ENCODE data around the gene MLF1.
"Not testable (repeated sequence)": the region's sequence is repeated elsewhere in the genome, so short reads cannot be mapped to it uniquely, and the experiment has no call there.

MLF1 gene, protein sequence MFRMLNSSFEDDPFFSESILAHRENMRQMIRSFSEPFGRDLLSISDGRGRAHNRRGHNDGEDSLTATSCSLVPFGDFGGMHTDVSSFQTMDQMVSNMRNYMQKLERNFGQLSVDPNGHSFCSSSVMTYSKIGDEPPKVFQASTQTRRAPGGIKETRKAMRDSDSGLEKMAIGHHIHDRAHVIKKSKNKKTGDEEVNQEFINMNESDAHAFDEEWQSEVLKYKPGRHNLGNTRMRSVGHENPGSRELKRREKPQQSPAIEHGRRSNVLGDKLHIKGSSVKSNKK

DNA sequence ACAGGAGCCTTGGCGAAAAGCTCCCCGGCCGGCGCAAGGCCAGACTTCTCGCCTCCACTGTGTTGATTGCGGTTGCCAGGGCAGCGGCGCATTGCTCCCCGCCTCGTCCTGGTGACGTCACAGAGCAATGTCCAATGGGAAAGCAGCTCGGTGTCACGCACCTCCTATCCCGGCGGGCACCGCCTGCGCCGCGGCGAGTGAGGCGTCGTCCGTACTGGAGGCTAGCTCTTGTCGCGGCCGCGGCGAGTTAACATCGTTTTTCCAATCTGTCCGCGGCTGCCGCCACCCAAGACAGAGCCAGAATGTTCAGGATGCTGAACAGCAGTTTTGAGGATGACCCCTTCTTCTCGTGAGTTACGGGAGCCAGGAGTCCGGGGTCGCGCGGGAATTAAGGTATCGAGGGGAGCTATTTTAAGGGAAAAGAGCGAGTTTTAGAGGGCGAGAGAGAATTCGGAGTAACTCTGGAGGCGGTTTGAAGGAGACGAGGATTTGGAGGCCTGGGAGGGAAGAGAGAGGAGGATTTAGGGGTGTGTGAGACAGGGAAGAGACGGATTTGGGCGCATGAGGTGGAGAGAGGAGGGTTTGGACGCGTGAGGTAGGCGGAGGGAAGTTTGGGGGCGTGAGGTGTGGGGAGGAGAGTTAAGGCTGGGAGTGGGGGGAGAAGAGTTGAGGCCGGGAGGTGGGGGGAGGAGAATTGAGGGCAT is at the start of gene MLF1:
Gene MLF1 (plus strand): TSS at position 196 of the 704 bp plus-strand sequence. CDS start 107 bp downstream, at position 303.
- peak; percentile 75 to 83 for DNase-seq

DNA sequence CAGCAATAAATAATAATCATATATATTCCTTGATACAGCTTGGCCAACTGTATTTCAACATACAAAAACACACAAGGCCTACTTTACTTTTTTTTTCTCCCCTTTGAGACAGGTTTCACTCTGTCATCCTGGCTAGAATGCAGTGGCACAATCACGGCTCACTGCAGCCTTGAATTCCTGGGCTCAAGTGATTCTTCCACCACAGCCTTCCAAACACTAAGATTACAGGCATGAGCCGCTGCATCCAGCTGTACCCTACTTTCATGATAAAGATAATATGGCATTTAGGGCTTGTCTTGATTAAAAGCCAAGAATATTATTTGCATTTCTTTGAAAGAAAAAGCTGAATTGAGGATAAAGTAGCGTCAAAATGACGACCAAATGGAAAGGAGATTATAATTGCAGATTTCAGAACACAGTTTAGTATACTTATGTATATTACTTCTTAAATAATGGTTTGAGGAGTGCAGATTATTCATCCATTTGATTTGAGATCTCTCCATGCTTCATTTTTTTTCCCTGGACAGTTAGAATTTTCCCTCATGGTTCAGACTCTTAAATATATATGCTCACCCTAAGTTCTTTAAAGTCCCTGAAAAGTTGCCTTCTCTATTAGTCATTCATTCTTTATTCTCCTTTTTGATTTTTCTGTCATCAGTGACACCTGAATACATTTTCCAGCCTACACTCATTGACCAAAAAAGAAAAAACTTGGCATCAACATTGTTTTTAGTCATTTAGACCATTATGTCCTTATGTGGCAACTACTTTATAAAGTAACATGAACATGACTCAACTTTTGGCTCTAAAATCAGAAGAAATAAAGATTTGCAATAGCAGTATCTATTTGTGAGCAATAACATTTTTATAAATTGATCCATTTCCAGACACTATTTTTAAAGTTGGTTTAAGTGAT is 48.5 kb upstream of the MLF1 start:
- DNase-seq: no peak

DNA sequence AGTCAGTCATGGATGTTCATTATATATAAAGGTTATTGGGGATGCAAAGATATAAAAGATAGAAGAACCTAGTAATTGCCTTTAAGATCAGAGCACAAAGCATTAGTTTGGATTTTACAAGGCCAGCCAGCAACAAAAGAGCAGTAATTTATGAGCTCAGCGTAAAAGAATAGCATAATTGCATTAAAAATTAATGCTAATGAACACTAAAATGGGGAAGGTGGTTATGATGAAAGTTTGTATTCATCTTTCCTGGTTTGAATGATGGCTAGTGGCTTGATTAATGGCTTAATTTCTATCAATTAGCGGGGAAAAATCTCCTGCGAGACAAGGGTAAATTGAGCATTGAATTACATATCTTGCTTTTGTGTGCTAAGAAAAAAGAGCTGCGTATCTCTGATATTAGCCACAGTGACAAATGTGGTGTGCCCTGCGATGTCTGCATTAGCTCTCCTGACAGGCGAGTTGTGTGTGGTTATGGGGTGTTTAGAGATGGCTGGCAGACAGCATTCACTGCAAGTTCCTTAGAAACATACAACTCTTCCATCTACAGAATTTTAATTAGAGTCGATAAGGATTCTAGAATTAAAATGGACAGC is 42.8 kb upstream of the MLF1 start:
- DNase-seq: no peak

DNA sequence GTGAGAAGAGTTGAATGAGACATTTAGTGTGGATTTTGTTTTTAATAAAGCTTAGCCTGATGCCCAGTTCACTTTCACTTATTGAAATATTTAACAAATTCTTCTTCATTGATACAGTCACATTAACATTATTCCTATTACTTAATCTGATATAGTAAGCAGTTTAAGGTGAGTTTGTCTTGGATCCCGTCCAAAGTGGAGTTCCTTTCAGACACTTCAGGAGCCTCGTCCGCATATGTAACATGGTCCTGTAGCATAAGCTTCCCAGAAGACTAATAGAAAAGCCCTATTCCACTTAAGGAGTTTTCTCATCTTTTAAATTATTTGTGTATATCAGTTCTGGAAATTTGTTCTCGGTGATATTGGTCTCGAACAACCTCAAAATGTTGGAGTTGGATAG is 39.7 kb upstream of the MLF1 start:
- DNase-seq: no peak

DNA sequence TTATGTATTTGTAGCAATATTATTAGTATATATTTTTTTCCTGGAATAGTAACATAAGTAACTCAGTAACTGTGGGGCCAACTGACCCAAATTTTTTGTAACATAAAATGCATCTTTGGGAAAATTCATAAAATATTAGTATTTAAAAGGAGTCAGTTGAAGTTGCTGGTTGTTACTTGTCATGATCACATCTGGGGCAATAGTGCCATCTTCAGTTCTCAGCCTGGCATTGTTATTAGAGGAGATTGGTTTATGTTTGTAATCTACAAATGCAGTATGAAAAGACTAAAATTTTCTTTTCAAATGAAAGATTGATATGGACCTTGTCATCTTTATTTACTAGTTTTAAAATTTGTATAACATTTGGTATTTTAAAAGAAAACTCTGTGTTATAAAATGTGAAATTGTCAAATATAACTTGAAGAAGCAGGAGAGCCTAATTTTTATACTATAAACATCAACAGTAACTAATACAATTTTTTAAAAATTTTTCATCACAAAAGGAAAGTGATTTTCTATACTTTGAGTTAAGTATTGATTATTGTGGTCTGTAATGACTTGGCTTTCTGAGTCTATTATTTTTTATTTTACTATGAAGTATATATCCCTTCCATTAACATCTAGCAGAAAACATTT is 38.8 kb upstream of the MLF1 start:
- no peak for DNase-seq

DNA sequence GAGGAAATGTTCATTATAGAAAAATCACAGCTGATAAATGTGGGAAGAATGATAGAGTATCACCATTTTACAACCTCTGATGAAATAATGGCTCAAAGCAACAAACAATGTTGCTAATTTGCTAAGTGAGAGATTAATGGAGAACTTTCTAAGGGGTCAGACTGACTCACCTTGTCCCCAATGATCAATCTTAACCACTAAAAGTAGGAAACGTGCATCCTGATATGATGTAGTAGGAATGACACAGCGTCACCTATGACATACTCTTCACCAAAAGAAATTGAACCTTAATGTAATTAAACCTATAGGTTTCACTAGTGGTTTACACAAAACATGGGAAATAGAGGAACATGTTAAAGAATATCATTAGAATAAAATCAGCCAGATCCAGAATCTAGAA is 35.1 kb upstream of the MLF1 start:
- DNase-seq: no peak

DNA sequence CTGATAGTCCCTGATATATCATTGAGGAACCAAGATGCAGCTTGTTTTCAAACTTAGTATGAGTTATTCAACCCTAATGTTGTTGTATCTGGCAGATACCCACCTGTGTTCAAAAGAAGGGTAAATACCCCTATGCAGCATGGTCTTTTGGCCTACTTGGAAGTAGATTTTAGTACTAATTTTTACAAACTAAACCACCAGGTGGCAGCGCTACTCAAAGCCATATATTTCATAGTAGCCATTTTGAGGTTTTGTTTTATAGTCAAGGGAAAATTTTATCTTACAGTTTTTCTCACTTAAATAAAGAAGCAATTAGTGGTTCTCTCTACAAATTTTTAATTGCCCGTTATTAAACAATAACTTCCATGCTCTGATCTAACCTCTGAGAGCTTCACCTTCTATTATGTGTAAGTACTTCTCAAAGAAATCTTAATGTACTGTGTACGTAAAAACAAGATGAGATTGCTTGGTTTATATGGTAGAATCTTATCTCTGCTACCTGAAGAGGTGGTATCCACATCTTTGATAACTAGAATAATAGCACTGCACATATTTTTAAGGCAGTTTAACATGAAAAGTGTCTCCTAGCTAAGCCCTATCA is 31.5 kb upstream of the MLF1 start:
- peak; percentile 2 to 20 for DNase-seq

DNA sequence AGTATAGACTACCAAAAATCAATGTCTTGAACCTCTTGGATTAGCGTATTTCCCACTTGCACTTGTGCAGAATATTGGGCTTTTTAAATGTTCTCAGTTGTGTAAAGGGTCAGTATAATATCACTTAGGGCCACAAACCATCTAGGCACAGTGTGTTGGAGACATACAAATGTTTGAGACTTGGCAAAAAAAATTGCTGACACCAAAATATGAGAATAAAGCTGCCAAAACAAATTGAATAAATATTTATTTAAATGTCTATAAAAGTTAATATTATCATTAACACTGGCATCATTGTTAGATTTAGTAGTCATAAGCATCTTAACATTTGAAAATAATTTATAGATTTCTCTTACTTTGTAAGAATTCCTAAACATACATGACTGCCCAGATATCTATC is 30.9 kb upstream of the MLF1 start:
- DNase-seq: no peak

DNA sequence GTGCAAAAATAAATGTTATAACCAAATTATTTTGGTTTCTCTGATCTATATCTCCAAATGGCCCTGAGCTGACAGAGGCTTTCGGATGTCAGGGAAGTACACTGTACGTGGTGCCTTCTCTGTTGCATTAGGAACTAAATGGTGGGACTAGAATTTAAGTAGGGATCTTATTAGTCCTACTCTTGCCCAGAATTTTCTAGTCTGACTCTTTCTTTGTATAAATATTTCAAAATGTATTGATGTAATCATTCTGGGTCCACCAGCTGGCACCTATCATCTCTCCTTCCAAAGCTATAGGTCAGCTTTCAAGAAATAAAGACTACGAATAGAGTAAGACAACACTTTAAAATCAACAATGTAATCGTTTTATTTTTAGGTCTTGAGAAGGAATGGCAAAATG is 22.3 kb upstream of the MLF1 start:
- DNase-seq: no peak

DNA sequence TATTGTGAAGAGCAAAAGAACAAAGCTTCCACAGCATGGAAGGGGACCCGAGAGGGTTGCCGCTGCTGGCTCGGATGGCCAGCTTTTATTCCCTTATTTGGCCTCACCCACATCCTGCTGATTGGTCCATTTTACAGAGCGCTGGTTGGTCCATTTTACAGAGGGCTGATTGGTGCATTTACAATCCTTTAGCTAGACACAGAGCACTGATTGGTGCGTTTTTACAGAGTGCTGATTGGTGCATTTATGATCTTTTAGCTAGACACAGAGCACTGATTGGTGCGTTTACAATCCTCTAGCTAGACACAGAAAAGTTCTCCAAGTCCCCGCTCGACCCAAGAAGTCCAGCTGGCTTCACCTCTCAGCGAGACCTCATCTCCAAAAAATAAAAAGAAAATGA is 21.1 kb upstream of the MLF1 start:
- not testable (repeated sequence) for DNase-seq

DNA sequence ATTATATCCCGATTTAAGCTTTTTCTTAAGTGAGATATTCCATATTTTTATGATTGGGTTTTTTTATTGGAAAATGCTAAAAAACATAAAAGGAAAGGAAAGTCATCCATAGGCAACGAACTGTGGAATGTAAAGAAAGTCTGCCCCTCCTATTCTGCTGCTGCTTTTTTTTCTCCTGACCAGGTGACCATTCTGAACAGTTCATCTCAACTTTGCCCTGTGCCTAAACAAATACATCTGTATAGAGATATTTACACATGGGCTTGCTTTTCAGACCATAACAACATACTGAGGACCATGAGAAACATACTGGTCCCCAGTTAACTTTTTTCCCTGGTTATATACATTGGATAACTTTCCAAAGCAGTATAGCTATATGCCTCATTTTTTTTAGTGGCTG is 18.9 kb upstream of the MLF1 start:
- no peak for DNase-seq

DNA sequence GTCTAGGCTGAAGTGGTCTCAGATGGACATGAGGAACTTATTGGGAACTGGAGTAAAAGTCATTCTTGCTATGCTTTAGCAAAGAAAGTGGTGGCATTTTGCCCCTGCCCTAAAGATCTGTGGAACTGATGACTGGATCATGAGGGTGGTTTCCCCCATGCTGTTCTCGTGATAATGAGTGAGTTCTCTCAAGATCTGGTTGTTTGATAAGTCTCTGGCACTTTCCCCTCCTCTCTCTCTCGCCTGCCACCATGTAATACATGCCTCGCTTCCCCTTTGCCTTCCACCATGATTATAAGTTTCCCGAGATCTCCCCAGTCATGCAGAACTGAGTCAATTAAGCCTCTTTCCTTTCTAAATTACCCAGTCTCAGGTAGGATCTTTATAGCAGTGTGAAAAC is 11.5 kb upstream of the MLF1 start:
- no peak for DNase-seq

DNA sequence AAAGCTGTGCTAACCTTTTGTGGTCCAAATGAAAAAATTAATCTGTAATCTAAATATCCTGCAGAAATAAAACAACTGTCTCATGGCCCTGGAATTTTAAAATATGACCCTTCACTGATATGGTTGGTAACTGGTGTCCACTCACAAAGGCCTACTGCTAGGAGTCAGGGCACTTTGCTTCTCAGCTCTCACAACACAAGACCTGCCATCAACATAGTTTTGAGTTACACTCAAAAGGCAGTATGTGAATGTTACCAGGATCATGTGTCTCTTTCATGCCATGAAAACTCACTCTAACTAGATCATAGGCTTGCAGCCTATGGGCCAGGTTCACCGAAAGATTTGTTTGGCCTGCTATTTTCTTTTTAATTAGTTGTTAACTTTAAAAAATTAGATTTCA is 10.0 kb upstream of the MLF1 start:
- no peak for DNase-seq

DNA sequence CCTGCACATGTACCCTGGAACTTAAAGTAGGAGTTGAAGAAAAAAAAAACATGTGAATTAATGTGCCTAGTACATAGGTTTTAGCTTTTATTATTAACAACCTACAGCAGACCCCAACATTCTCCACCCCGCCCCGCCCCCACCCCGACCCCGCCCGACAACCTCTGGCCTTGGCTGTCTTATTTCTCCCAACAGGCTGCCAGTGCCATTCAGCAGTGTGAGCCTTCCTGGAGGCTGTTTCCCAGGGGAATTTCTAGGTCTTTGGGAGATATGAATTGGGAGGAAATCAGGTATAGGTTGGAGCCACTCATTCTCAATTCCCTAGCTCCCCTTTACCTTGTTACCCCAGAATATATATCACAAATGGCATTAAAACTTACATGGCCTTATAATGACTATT is 8.3 kb upstream of the MLF1 start:
- no peak for DNase-seq

DNA sequence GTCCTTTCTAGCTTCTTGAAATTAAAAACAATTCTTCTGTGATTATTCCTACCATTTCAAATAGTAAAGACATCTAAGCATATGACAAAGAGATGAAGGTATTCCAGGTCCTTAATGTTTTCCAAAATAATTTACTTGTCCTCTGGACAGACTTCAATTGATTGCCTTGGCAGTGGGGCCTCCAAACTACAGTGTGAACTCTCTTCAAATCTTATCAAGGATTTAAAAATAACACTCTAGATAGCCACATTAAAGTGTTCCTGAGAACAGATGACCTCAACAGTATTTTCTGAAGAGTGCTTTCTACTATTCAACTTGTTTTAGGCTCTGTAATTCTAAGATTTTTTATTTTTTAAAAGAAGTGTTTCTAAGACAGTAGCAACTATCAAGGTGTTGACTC is 7.9 kb upstream of the MLF1 start:
- DNase-seq: no peak

DNA sequence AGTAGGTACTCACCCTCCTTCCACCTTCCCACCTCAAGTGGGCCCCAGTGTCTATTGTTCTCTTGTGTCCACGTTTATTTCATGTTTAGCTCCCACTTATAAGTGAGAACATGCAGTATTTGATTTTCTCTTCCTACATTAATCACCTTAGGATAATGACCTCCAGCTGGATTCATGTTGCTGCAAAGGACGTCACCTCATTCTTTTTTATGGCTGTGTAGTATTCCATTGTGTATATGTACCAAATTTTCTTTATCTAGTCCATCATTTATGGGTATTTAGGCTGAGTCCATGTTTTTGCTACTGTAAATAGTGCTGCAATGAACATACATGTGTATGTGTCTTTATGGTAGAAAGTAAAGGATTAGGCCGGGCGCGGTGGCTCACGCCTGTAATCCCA is 5.9 kb upstream of the MLF1 start:
- DNase-seq: no peak

DNA sequence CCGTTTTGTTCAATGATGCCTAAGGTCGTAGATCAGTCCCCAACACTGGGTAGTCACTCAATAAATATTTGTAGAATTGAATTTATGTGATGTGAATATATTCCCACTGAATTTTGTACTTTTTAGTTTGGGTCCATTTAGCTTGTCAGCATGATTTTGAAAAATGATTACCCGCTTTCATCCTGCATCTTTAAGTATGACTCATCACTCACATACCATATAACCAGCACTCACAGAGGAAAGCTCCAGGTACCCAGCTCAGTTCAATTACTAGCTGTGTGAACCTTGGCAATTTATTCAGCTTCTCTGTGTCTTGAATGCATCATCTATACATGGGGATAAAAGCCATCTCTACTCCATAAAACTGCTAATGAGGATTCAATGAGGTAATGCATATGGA is 2.2 kb upstream of the MLF1 start:
- no peak for DNase-seq

DNA sequence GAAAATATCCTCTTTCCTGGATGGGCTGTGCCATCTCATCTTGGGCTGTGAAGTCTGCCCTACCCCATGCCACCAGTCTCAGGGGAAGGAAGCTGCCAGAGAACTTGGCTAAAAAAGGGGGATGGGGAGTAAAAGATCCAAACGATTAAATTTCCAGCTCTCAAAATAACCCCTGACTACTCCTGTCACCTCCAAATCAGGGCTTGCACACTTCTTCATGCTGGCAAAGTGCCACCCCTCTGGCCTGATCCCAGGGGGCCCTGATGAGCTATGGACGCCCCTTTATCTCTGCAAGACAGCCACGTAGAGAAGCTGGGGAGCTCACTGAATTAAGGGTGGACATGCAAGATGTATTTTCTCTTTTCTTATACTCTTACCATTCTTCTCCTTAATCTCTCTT is 1.2 kb upstream of the MLF1 start:
- DNase-seq: no peak

DNA sequence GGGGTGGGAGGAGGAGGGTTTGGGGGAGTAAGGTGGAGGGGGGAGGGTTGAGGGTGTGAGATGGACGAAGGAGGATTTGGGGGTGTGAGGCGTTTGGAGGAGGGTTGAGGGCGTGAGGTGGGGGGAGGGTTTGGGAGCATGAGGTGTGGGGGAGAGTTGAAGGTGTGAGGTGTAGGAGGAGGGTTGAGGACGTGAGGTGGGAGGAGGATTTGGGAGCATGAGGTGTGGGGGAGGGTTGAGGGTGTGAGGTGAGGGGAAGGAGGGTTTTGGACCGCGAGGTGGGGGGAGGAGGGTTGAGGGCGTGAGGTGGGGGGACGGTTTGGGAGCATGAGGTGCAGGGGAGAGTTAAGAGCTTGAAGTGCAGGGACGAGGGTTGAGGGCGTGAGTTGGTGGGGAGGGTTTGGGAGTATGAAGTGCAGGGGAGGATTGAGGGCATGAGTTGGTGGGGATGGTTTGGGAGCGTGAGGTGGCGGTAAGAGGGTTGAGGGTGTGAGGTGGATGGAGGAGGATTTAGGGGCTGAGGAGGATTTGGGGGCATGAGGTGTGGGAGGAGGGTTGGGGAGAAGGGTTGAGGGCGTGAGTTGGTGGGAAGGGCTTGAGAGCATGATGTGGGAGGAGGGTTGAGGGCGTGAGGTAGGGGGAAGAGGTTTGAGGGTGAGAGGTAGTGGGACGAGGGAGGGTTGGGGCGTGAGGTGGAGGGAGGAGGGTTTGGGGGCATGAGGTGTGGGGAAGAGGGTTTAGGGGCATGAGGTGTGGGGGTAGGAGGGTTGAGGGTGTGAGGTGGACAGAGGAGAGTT is 1.2 kb downstream of the MLF1 start:
- DNase-seq: no peak

DNA sequence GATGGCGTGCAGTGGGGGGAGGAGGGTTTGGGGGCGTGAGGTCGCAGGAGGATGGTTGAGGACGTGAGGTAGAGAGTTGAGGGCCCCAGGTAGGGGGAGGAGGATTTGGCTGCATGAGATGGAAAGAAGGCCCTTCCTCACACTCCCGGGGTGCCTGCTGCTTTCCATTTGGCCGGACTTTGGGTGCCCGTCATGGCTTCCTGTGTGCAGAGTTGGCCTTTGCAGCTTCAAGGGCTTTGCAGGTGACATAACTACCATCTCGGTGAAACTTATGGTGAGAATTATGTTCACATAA is 1.7 kb downstream of the MLF1 start:
- no peak for DNase-seq

DNA sequence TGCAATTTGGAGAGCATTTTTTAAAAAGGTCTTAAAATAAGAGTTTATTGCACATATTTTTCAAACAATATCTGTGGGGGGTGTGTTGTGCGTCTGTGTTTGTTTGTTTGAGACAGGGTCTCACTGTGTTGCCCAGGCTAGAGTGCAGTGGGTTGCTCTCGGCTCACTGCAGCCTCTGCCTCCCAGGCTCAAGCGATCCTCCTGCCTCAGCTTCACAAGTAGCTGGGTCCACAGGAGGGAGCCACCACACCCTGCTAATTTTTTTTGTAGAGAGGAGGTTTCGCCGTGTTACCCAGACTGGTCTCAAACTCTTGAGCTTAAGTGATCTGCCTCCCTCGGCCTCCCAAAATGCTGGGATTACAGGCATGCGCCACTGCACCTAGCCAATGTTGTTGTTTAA is 2.7 kb downstream of the MLF1 start:
- DNase-seq: no peak

DNA sequence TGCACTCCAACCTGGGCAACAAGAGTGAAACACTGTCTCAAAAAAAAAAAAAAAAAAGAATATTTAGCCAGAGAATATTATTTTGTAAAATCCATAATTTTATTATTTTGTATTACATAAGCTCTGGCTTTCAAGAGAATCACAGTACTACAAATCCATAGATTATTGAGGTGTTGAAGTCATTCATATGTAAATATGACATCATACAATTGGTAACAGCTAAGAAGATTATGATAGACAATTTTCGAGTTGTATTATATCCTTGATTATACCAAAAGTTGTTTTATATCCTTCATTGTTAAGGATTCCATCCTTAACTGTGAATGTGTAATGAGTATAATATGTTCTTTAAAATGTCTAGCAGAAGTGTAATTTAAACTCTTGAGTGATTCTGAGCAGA is 3.7 kb downstream of the MLF1 start:
- no peak for DNase-seq

Measured in stimulated activated CD4-positive, alpha-beta T cell treated with anti-CD3 and anti-CD28 coated beads, Interleukin-4, amount 100 ng/mL, for 4 hours (primary cell).